Psoas muscle (tissue), 8 donors: Measurements from ENCODE around the gene DAB1. TPM values are rescaled to one million over a fixed set of nuclear protein-coding genes. Genes with fewer than 3 reads are reported as not detected.

Experiments
- ATAC-seq, 4 donors: fragments of 200-7000 bp; cut with Tn5 transposase; one replicate each; pipeline ENCODE4 v1.9.1; 2020; ENCODE audit warnings: moderate library complexity in 3 of 4, mild to moderate bottlenecking in 2 of 4
- DNase-seq, 2 donors: peaks; one replicate each; pipeline ENCODE4 v3.0.0-alpha.2; 2020
- H3K27ac ChIP-seq: fragments of 200-600 bp; one replicate; pipeline ENCODE4 v1.8.0; 2022
- H3K27me3 ChIP-seq, 3 donors: fragments of 200-600 bp in 1 of 3; one replicate each; pipeline versions ENCODE4 v1.6.1 to v1.8.0; 2013 to 2022; ENCODE audit warnings: low read length in 2 of 3, mild to moderate bottlenecking in 2 of 3, moderate library complexity in 1 of 3; ENCODE audit not compliant: insufficient read depth in 3 of 3
- H3K36me3 ChIP-seq, 2 donors: fragments of 200-600 bp in 1 of 2; one replicate each; pipeline versions ENCODE4 v1.6.1 to v1.8.0; 2013 to 2022; ENCODE audit warnings: low read depth in 1 of 2, mild to moderate bottlenecking in 1 of 2, moderate library complexity in 1 of 2; ENCODE audit not compliant: insufficient read depth in 1 of 2
- H3K4me1 ChIP-seq: fragments of 200-600 bp; one replicate; pipeline ENCODE4 v1.8.0; 2022
- H3K4me3 ChIP-seq: fragments of 200-600 bp; one replicate; pipeline ENCODE4 v1.8.0; 2022; ENCODE audit warnings: mild to moderate bottlenecking
- H3K9me3 ChIP-seq: fragments of 200-600 bp; one replicate; pipeline ENCODE4 v1.8.0; 2022
- CTCF ChIP-seq: fragments of 200-600 bp; IDR thresholded peaks from one replicate; pipeline ENCODE4 v1.8.0; 2022; ENCODE audit warnings: antibody characterized with exemption
- WGBS, 3 donors: extraction: QIAGEN DNeasy Blood & Tissue Kit; methylation state at CpG; one replicate each; pipeline versions ENCODE4 v1.1.6 to v1.1.7; 2013; 5-methylcytosine and 5-hydroxymethylcytosine counted together
- intact Hi-C, 2 donors: fragments of 100-400 bp; cut with DNase I; formaldehyde crosslinking; loops; one replicate each; pipeline versions ENCODE4 v1.11.0 to v1.14.2; 2022
- polyA plus RNA-seq, 3 donors: library from polyadenylated mRNA; stranded (reverse); fragments of 200-250 nt; gene quantifications; one replicate each; pipeline ENCODE4 v1.2.3, GENCODE V29; 2013
- total RNA-seq, 4 donors: library from RNA; stranded (reverse); fragmentation: NEBNext Ultra II Directional in 2 of 4; extraction: Animal tissue kit (Norgen Biotek cat#: 25700) in 2 of 4; gene quantifications; one replicate each; pipeline versions ENCODE4 v1.2.1 to v1.2.4, GENCODE V29; 2021 to 2023
- donor health status: healthy with polysubstance abuse.
- donor health status: DM: no; HTN: no; CAD: no; lungs with moderate emphysema.
- donor health status: Bipolar disorder and iron deficiency.
- donor health status: healthy.
- donor health status: DM: yes; HTN: yes; CAD: no.
- donor health status: DM: no; HTN: no; CAD: no.
- donor health status: DM: no; HTN: no; CAD: no.
- donor health status: DM: yes; HTN: yes; CAD: no.

DAB1 gene
- total and polyA plus RNA-seq, 7 donors = 0.04 to 0.28 (median 0.09) TPM; not detected in 1

GRCh38 chr1:57111175-57111574, 312.7 kb downstream of the DAB1 start:
- TF ChIP-seq CTCF = no peak
- ATAC-seq (no peak), DNase-seq (no peak)
- H3K4me3 ChIP-seq = no peak overlapping the region
- no peak overlapping the region for H3K27ac ChIP-seq
- no peaks in the 10 kb centered on the region for H3K27me3 ChIP-seq
- H3K36me3 ChIP-seq = no peaks in the 10 kb centered on the region
- intact Hi-C loops = no loop called here
- H3K4me1 ChIP-seq = no peaks in the 10 kb centered on the region
- H3K9me3 ChIP-seq = no peaks in the 10 kb centered on the region
- 68 to 74% (median 72%) methylated on average over 2 of the region's 2 CpGs for WGBS, 3 donors

DNA sequence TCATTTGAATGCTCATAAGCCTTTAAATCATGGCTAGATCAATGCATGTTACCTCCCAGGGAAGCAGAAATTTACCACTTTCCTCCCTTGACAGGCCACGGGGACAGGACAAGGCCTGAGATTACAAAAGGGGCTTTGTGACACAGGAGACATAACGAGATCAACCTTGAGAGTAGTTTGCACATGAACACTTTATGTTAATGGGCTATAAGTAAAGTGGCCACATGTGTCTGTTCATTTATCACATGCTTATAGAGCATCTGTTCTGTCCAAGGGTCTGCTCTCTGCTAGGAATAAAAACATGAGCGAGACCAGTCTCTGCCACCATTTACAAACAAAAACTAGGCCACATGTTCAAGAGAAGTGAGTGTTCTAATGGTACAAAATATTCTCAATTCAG, 314.0 kb downstream of the DAB1 start:
- ATAC-seq = no peak
- no peak for TF ChIP-seq CTCF
- no peaks in the 10 kb centered on the region for H3K9me3 ChIP-seq
- intact Hi-C loops = no loop called here
- H3K27me3 ChIP-seq = no peaks in the 10 kb centered on the region
- DNase-seq = no peak
- no peak overlapping the region for H3K4me3 ChIP-seq
- WGBS, 3 donors = 78 to 82% (median 79%) methylated on average over 3 of the region's 3 CpGs
- H3K36me3 ChIP-seq = no peaks in the 10 kb centered on the region
- no peak overlapping the region for H3K27ac ChIP-seq
- no peaks in the 10 kb centered on the region for H3K4me1 ChIP-seq

- no peak overlapping the region for H3K27ac ChIP-seq
- 15 to 19% (median 17%) methylated on average over 1 of the region's 1 CpG for whole genome bisulfite sequencing, 3 donors
- H3K4me3 ChIP-seq = no peak overlapping the region
- DNase-seq = no peak
- no peaks in the 10 kb centered on the region for H3K4me1 ChIP-seq
- intact Hi-C loops = no loop called here
- no peak for ATAC-seq
- H3K27me3 ChIP-seq = no peaks in the 10 kb centered on the region
- no peaks in the 10 kb centered on the region for H3K9me3 ChIP-seq
- H3K36me3 ChIP-seq = no peaks in the 10 kb centered on the region
- no peak for TF ChIP-seq CTCF
Observed at GRCh38 chr1:57109247-57109646, 314.6 kb downstream of the DAB1 start.

GRCh38 chr1:57106296-57106695, 317.6 kb downstream of the DAB1 start:
- ATAC-seq (no peak), DNase-seq (no peak)
- intact Hi-C loops = no loop called here
- H3K4me1 ChIP-seq = no peaks in the 10 kb centered on the region
- no peaks in the 10 kb centered on the region for H3K27me3 ChIP-seq
- TF ChIP-seq CTCF = no peak
- H3K27ac ChIP-seq = no peak overlapping the region
- no peaks in the 10 kb centered on the region for H3K9me3 ChIP-seq
- WGBS, 3 donors = 86 to 92% (median 88%) methylated on average over 4 of the region's 4 CpGs
- H3K4me3 ChIP-seq = no peak overlapping the region
- H3K36me3 ChIP-seq = no peaks in the 10 kb centered on the region

- Histone ChIP-seq H3K36me3 (no peaks in the 10 kb centered on the region), H3K4me3 (no peak overlapping the region), H3K9me3 (no peaks in the 10 kb centered on the region), H3K27ac (no peak overlapping the region), H3K27me3 (no peaks in the 10 kb centered on the region), H3K4me1 (no peaks in the 10 kb centered on the region)
- ATAC-seq (no peak), DNase-seq (no peak)
- intact Hi-C loops = no loop called here
- no peak for TF ChIP-seq CTCF
- 65 to 70% (median 69%) methylated on average over 7 of the region's 7 CpGs for WGBS, 3 donors
Observed at GRCh38 chr1:57102561-57103326, 321.1 kb downstream of the DAB1 start.
